HUDEP-2 (cell line): ENCODE data around the gene DGCR2.
"Not testable (repeated sequence)": the region's sequence is repeated elsewhere in the genome, so short reads cannot be mapped to it uniquely, and the experiment has no call there.

Experiments used
- DNase-seq, 76 experiments: peaks; one replicate each; lab custom pipeline; 2025; ENCODE audit not compliant: unreplicated experiment in 76 of 76; lab: John Stamatoyannopoulos, UW

The DGCR2 gene

DNA sequence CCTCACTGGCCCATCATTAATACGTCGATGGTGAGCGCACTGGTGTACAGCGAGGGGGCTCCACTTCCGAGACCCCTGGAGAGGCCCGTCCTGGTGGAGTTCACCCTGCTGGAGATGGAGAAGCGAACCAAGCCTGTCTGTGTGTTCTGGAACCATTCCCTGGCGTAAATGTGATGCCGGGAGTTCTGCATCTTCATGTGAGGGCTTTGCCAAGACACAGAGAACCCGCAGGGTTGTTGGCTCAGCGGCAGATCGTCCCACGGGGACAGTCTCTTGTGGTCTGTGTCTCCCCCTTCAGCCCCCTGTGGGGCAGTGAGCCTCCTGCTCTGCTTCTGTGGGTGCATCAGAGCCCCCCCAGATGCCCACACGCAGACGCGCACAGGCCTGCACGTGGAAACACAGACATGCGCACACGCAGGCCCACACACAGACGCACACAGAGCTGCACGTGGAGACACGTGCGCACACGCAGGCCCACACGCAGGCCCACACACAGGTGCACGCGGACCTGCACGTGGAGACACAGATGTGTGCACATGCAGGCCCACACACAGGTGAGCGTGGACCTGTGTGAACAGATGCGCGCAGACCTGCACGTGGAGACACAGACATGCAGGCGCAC, 130.3 kb downstream of the DGCR2 start:
- DNase-seq, result no peak

DNA sequence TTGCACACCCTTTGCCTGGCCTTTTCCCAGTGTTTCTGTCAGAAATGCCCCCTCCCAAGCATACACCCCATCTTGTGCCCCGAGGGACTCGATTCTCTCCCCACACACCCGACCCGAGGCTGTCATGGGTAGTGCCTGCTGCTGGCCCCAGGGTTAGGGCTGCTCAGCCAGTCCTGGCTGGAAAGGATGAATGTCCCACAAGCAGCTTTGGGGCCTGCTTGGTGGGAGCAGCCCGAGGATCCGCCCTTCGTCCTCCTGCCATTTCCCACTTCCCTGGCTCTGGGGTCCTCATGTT, 131.1 kb downstream of the DGCR2 start:
- no peak for DNase-seq

DNA sequence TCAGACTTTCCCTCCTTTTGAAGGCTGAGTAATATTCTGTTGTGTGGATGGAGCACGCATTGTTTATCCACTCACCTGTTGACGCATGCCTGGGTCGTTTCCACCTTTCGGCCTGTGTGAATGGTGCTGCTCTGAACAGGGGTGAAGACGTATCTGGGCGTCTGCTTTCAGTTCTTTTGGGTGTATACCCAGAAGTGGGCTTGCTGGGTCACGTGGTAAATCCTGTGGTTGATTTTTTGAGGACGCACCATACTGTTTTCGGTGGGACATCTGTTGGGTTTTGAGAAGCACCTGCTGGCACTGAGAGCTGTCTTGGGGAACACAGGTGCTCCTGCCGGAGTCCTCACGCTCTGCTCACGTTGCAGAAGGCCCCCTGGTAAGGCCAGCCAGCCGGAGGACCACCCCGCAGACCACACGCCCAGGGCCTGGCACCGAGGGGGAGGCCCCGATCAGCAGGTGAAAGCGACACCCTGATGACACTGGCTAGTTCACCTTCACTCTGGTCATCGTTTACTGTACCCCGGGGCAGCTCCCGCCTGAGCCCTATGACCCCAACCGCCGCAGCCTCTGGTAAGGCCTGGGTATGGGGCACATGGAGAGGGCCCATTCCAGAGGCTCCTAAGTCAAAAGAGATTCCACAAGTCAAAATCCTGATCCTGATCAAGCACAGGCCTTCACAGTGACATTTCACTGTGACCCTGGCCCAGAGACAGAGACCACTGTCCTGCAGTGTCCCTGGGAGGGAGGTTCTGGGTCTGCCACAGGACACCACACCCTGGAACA, 131.7 kb downstream of the DGCR2 start:
- no peak for DNase-seq

DNA sequence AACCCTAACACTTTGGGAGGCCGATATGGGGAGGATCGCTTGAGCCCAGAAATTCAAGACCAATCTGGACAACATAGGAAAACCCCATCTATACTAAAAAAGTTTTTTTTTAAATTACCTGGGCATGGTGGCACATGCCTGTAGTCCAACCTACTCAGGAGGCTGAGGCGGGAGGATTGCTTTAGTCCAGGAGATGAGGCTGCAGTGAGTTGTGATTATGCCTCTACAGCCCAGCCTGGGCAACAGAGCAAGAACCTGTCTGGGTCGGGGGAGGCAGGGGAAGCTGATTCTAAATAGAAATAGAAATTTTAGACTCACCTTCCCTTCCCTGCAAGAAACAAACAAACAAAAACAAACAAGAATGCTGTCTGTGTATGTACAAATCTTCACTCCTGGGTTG, 133.3 kb downstream of the DGCR2 start:
- DNase-seq, result no peak

DNA sequence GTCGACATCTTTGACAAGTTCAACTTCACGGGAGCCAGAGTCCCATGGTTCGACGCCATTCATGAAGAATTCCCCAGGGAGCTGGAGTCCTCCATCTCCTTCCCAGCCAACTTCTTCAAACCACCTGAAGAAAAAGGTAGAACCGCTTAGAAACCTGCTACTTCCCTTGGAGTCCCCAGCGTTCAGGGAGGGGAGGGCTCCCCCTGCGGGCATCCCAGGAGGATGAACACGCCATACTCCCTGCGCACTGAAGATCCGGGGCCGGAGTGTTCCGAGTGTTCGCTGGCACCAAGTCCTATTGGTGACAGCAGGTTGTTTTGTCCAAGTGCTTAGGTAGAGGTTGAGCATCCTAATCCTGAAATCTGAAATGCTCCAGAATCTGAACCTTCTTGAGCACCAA, 134.4 kb downstream of the DGCR2 start:
- DNase-seq, result no peak

DNA sequence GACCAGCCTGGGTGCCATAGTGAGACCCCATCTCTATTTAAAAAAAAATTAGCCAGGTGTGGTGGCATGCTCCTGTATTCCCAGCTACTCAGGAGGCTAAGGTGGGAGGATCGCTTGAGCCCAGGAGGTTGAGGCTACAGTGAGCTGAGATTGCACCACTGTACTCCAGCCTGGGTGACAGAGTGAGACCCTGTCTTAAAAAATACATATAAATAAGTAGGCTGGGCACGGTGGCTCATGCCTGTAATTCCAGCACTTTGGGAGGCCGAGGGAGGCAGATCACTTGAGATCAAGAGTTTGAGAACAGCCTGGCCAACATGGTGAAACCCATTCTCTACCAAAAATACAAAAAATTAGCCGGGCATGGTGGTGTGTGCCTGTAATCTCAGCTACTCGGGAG, 135.1 kb downstream of the DGCR2 start:
- not testable (repeated sequence) for DNase-seq
